ENCODE results near the gene ZNF420.

ZNF420 gene

GRCh38 chr19:37160153-37160552 lies 81.9 kb downstream of the ZNF420 start:
- no peak for DNase-seq

- DNase-seq, result no peak
Measured at GRCh38 chr19:37165635-37166034, 87.4 kb downstream of the ZNF420 start.

- peak; percentile 94 to 95 for DNase-seq
Measured at GRCh38 chr19:37172368-37173366, 94.4 kb downstream of the ZNF420 start, which contains the start of gene ZNF585A. TSS of gene ZNF585A (minus strand) at chr19:37172695. CDS start at chr19:37169910, 2,785 bp downstream.

Measured in CD4-positive, alpha-beta T cell treated with Interleukin-1 beta for 1 hour (primary cell).